NCI-H2196 treated with DMSO at 0.1 percent for 48 hours (cell line): ENCODE measurements around the gene STX16.

Experiments used
- DNase-seq: peaks from one replicate; lab custom pipeline; 2025; ENCODE audit not compliant: unreplicated experiment; lab: John Stamatoyannopoulos, UW

STX16 gene

DNA sequence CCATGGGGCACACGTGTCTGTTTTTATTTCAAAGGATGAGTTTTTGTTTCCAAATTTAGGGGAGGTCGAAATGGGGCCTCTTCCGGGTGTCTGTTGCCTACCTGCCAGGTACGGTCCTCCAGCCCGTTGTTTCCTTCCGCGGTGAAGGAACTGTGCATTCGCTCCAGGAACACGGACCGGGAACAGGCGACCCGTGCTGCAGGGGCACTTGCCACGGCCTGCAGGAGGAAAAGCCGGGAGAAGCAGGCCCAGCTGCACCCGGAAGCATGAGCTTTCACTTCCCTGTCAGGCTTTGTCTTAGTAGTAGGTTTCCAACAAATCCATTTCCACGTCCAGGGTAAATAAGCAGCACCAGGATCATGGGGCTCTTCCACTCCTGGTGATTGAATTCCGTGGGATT, 24.6 kb downstream of the STX16 start:
- DNase-seq, result no peak

DNA sequence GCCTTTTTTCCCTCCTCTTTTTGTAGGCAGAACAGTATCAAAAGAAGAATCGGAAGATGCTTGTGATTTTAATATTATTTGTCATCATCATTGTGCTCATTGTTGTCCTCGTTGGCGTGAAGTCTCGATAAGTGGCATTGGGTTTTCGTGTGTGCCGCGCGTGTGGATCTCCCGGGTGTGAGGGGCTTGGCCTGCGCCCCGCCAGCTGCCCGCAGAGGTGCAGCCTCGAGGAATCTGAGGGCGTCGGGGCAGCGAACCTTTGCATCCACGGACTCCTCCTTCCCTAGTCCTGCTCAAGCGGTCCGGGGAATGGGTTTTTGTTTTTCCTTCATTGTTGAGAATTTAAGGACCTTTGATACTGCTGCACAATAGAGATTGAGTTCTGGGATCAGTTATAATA, 25.1 kb downstream of the STX16 start:
- DNase-seq, result no peak

DNA sequence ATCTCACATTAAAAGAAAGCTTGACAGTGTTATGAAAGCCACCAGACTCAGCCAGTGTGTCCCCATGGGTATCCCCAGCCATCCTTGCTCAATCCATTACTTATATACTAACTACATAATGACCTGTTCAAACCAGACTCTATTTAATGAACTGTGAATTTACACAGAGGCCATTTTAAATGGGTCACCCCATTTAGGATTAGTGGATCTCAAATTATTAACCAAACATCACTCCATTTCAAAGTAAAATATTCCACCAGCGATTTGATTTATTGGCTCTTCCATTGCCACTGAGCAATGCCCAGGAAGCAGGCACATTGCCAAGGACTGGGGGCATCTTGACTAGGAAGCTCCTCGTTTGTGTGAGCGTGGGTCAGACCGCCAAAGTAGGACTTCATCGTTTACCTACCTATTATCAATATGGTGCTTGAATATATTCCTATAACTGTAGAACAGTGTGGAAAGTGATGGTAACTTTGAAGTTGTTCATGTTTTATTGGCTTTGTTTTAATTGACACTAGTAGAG, 26.1 kb downstream of the STX16 start:
- DNase-seq, result no peak

DNA sequence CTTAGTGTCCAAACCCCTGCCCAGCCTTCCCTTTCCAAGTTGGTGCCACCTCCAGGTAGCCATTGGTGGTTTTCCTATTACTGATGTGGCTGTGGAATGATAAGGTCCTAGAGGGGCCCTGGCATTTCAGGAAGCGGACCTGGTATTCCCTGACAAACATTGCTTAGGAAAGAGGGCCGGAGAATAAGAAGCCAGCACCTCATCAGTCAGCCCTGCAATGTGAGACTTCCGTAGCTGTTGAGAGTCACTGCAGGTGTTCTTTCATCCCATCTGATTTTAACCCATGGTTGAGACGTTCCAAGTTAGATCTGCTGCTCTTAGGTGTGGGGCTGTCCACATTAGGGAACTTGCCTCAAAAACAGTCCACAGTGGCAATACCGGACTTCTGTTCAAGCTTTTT, 26.7 kb downstream of the STX16 start:
- DNase-seq, result no peak

DNA sequence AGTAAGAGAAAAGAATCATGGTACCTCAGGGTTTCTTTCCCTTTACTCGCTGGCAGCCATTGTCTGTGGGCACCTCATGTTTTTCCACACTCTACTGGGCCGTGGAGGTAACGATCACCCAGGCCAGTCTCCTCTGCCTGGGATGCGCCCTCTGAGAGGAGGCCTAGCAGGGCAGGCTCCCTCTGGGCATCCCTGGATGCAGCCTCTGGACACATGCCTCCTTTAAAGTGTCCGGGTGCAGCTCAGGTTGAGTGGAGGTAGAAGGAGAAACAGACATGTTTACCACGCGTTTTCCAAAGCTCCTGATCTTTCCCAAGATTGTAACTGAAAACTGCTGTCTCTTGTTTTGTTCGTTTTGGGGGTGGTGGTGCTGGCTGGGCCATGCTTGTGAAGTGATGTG, 27.7 kb downstream of the STX16 start:
- no peak for DNase-seq

DNA sequence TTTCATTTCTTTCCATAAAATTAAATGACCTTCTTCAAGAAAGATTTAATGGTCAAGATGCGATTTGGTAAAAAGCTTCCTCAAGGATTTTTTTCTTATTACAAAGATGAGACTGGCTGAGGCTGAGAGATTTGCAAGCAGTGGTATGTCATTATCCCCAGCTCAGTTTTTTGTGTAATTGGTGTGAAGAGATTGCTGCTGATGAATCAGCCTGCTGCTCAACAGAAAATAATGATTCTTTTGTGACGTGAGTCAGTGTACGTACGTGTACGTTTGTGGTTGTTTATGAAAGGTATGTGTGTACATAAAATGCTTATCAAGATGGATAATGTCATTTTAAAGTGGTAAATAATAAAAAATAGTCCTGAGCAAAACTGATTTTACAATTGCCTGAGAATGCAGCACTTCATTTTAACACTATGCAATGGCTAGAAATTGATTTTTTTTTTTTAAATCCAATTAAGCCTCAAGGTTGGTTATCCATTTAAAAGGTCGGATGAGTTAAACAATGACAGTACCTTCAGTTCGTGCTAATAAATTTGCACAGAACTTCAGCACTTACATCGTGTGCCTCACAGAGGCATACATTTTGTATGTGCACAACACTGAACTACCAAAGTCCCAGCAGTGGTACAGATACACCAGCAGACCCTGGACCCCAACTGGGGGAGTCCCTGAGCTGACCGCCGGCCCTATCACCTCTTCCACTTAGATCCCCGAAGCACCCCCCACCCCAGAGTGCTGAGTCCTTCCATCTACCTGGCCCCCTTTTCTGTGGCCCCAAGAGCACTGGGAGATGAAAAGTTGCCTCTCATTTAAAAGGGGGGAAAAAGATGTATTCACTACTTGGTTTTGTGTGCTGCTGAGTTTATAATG, 31.8 kb downstream of the STX16 start:
- no peak for DNase-seq

DNA sequence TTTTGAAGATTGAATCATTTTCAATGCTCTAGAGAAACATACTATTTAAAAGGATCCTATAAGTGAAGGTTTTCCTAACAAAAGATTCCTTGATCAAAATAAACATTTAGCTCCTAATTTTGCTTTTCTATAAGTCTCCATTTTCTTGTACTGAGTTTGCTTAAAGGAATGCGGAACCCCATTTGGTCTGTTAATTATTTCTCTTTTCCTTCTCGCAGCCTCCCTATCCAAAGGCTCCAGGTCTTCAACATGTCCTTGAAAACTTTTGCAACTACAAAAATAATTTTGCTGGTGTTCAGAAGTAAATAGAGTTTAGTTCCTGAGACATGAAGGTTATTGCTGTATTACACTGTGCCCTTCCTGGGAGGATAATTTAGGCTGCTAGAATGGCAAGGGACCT, 33.2 kb downstream of the STX16 start:
- no peak for DNase-seq

DNA sequence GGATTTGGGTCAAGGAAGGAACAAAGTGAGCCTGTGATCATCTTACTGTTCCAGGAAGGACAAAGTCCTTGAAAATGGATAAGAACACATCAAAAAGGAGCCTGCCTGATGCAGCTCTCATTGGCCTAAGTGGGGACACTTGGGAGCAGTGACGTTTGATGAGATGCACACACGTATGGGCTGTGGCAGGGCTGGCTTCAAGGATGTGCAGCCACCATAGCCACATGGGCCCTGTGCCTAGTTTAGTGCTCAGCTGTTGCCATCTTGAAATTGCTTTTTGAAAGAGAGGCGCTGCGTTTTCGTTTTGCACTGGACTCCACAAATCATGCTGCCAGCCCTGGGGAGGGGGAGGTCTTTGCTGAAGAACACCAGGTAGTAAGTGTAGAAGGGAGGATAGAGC, 34.9 kb downstream of the STX16 start:
- no peak for DNase-seq

DNA sequence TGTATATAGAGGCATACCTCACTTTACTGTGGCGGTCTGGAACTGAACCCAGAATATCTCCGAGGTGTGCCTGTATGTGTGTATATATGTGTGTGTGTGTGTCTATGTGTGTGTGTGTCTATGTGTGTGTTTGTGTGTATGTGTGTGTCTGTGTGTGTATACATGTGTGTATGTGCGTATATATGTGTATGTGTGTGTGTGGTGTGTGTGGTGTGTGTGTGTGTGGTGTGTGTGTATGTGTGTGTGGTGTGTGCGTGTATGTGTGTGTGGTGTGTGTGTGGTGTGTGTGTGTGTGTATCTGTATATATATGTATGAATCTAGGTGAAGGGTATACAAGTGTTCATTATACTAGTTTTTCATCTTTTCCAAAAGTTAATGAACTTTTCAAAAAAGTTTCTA, 37.3 kb downstream of the STX16 start:
- no peak for DNase-seq

DNA sequence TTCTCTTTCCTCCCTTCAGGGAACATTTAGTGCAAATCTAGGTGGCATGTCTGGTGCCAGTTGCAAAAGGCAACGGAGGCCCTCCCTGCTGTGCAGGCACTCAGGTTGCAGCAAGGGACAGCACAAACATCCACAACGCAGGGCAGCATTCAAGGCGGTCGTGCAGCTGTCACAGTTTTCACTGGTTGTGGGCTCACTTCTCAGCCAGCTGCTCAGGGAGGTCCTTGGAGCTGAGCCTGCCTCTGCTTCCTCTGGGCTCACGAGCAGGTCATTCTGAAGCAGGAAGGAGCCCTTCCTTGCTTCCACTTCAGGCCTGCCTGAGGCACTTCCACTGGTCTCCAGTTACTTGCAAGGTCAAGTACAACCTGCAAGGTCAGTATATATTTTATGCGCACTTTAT, 37.8 kb downstream of the STX16 start:
- DNase-seq, result no peak

DNA sequence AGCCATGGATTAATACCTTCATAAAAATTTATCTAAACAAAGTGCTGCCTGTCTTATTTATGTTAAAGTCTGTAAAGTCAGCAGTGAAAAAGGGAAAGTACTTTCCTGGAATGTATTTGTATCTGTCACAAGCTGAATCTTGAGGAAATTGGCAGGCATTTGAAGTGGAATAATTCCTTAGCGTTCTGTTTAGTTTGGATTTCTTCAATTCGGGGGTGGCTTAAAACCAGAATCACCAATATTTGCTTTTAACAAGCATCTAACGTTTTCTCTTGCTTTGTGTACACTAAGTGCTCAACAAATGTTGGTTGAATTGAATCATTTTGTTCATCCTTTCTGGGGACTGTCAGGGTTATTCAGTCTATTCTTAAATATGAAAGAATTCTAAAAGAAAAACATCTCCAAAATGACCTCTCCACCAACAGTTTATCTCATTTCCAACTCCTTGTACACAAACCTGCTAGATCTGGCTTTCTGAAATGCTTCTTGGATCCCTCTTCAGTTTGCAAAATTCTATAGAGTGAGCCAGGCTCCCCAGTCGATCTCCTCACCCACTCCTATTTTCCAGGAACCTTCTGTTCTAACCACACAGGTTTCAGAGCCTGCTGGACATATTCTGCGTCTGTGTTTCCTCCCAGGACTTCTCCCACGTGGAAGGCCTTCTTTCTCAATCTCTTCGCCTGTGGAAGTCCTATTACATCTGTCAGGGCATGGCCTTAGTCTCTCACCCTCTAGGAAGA, 39.5 kb downstream of the STX16 start:
- no peak for DNase-seq

DNA sequence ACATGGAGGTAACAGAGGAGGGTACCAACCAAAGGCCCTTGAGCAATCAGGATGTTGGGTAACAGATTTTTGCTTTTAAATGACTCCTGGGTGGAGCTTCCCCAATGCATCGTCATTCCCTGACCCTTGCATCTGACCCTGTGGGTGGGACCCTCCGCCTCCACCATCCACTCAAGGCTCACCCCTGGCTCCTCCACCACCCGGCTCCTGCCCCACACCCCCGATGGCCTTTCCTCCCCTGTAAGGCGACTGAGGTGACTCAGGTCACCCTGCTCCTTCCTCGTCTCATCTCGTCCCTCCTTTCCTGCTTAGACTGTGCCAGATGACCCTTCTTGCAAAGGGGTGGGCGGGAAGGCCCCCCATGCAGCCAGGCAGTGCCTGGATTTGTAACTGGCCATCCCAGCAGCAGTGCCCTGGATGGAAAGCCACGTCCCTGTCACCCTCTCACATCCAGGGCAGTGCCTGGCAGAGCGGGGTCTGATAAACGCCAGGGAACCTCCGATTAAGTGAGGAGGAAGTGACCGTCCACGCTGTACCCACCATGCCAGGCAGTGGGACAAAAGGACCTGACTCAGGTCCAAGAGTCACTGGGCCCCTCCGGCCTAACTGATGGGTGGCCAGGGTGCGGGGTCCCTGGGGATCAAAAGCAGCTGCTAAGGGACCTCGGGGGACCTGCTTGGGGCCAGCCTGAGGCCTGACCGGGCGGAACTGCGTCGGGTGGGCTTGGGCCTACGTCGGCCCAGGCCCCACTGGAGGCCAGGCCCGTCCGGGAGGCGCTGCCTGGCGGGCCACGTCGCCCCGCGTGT, 40.9 kb downstream of the STX16 start:
- DNase-seq, result no peak

DNA sequence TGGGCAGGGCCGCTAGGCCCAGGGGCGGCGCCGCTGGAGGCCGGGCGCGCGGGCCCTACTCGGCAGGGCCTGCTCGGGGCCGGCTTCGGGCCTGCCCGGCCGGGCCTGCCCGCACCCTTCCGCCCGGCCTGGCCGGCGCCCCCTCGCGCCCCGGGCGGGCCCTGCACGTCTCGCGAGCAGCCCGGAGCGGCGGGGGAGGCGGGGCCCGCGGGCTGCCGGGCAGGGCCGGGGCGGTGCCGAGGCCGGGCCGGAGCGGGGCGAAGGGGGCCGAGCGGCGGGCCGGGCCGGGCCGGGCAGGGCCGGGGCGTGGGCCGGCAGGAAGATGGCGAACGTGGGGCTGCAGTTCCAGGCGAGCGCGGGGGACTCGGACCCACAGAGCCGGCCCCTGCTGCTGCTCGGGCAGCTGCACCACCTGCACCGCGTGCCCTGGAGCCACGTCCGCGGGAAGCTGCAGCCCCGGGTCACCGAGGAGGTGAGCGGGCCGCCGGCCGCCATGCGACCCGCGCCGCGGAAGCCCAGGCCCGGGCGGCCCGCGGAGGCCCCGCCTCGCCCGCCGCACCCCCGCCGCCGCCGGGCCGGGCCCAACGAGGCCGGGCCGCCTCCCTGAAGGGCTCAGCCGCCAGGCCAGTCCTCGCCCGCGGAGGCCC, 41.6 kb downstream of the STX16 start, which contains the start of gene NPEPL1:
Gene NPEPL1, plus strand, starts transcription at position 222 of the 647 bp plus-strand sequence. Its CDS starts 101 bp downstream, at position 323.
- peak; percentile 7 for DNase-seq

DNA sequence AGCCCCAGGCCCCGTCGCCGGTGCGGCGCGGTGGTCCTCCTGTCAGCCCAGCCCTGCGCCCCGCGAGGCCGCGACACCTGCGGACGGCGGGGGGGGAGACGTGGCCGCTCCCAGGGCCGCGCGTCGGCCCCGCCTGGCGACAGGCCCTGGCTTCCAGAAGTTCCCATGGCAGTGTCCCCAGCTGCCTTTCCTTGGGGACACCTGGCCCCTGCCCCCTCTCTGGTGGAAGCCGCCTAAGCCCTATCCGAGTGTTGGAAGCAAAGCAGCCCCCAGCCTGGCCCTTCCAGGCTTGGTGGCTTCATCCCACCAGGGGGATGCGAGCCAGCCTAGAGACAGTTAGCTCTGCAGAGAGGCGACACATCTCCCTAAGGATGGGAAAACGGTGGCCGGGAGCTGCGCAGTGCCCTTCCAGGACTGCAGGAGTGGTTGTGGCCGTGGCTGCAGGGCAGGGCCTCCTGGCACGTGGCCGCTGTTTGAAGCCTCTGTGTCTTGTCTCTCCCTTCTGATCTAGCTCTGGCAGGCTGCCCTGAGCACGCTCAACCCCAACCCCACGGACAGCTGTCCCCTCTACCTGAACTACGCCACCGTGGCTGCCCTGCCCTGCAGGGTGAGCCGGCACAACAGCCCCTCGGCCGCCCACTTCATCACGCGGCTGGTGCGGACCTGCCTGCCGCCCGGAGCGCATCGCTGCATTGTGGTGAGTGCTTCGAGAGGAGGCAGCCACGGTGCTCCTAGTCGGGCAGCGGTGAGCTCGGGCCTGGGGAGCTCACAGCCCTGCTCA, 42.3 kb downstream of the STX16 start:
- no peak for DNase-seq

DNA sequence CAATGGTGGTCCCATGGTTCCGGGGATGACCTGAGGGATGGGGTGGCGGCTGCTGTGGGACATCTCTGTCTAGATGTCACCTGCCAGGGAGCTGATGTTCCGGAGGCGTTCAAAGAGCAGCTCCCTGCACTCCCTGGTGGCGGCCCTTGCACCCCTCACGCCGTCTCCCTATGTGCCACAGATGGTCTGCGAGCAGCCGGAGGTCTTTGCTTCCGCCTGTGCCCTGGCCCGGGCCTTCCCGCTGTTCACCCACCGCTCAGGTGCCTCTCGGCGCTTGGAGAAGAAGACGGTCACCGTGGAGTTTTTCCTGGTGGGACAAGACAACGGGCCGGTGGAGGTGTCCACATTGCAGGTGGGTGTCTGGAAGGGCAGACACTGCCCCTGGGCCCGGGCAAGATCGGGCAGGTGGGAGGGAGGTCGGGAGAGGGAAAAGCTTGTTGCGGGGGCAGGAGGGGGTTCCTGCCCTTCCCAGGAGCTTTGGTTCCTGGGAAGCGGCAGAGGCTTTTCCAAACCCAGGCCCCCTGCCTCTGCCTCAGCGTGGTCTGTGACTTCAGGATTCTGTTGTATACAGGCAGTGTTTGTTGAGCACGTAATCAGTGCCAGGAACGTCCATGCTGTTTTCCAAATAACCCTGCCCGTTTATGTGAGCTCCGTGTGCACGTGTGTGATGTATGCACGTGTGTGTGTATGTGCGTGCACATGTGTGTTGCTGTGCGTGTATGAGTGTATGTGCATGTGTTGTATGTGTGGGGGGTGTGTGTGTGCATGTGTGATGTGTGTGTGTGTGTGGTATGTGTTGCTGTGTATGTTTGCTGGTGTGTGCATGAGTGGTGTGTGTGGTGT, 43.4 kb downstream of the STX16 start:
- DNase-seq, result no peak

DNA sequence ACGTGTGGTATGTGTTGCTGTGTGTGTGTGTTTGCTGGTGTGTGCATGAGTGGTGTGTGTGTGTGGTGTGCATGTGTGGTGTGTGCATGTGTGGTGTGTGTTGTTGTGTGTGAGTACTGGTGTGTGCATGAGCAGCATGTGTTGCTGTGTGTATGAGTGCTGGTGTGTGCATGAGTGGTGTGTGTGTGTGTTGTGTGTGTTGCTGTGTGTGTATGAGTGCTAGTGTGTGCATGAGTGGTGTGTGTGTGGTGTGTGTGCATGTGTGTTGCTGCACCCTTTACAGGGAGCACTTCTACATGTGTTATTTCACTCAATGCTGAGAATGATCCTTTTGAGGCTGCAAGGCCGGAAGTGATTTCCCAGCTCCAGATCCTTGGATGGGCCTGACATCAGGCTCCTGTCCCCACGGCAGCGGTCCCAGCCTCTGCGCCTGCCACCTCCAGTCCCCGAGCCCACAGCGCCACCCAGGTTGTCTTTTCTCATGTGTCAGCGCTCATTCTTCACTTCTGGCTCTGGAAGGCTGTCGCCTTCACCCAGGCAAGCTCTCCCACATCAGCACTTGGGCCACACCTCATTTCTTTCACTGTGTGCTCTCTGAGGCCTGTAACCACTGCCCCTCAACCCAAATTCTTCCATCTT, 44.1 kb downstream of the STX16 start:
- no peak for DNase-seq

DNA sequence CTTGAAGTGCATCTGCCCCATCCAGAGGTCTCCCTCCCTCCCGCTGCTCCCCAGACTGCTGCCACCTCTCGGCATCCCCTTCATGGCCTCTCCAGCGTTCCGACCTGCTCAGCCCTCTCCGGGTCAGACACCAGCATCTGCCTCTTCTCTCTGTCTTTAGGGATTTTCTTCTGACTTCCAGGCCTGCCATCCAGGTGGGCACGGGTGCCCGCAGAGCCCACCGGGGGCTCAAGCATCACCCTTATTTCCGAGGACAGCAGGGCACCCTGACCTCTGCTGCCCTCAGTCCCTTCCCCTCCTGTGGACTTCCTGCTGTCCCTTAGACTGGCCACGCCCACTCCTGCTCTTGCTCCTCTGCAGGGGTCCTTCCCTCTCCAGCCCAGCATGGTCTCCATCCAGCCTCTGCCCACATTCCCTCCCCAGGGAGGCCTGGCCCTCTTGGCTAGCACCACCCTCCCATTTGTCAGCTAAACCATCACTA, 44.9 kb downstream of the STX16 start:
- DNase-seq, result no peak

DNA sequence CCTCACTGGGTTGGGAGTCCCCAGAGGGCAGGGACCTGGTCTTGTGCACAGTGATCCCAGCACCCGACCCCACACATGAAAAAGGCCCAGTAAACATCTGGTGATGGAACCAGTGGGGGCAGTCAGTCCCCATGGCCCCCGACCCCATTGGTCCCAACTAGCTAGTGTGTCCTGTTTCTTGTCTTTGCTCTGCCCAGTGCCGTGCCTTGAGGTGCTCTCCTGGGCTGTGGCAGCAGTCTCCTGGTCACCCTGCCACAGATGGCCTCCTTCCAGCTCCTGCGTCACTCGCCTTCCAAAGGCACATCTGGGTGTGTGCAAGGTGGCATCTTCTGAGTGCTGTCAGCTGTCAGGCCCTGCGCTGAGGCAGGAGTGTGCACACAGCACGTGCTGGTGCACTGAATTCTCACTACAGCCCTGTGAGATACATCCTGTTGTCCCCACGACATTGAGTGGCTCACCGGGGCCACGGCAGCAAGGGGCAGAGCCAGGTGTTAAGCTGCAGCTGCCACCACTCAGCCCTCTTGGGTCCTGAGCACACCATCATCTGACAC, 45.4 kb downstream of the STX16 start:
- DNase-seq, result no peak
